ENCODE results near the gene LRRC37A2.
"Not testable (repeated sequence)": the region's sequence is repeated elsewhere in the genome, so short reads cannot be mapped to it uniquely, and the experiment has no call there.

Gene LRRC37A2

GRCh38 chr17:46591332-46591731 is 79.1 kb downstream of the LRRC37A2 start:
- DNase-seq (ENCODE audit: low read depth in 4 of 4, low spot score in 1 of 4), result not testable (repeated sequence)

- DNase-seq (ENCODE audit: low read depth in 4 of 4, low spot score in 1 of 4), result not testable (repeated sequence)
Observed at GRCh38 chr17:46598344-46598931, 86.2 kb downstream of the LRRC37A2 start.

GRCh38 chr17:46600767-46601166 is 88.5 kb downstream of the LRRC37A2 start:
- not testable (repeated sequence) for DNase-seq (ENCODE audit: low read depth in 4 of 4, low spot score in 1 of 4)

DNA sequence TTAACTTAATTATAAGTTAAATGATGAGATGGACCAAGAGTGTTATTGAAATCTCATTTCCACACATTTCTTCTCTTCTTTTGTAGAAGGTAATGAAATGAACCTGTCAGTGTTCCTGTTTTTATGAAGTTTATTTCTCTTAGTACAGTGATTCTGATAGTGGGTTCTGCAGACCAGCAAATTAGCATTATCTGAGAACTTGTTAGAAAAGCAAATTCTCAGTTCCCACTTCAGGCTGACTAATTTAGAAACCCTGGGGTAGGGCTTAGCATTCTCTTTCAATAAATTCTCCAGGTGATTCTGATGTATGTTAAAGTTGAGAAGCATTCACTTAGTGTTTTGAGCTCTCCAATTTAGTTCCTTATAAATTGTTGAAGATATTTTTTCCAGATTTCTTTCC is 90.9 kb downstream of the LRRC37A2 start:
- not testable (repeated sequence) for DNase-seq (ENCODE audit: low read depth in 4 of 4, low spot score in 1 of 4)
